Activated CD8-positive, alpha-beta memory T cell treated with anti-CD3 and anti-CD28 coated beads for 36 hours (primary cell): Measurements from ENCODE around the gene MXD1. TPM values are rescaled to one million over a fixed set of nuclear protein-coding genes. Genes with fewer than 3 reads are reported as not detected.

ENCODE experiments used
- CTCF ChIA-PET: fragments of 350-600 bp; sonication (Branson Sonifier 250); formaldehyde crosslinking; loops from one replicate; lab custom pipeline; 2021; ENCODE audit warnings: antibody characterized with exemption; lab: Charles Lee
- POLR2A ChIA-PET: fragments of 350-600 bp; sonication (Branson Sonifier 250); formaldehyde crosslinking; loops from one replicate; lab custom pipeline; 2021; ENCODE audit warnings: antibody characterized with exemption; lab: Charles Lee
- total RNA-seq, 2 experiments: library from RNA; stranded (reverse); gene quantifications; one replicate each; pipeline ENCODE4 v1.2.3, GENCODE V29; 2021

MXD1 gene
- total RNA-seq, 2 experiments from 2014 or later, result 5.7 to 6.4 TPM

DNA sequence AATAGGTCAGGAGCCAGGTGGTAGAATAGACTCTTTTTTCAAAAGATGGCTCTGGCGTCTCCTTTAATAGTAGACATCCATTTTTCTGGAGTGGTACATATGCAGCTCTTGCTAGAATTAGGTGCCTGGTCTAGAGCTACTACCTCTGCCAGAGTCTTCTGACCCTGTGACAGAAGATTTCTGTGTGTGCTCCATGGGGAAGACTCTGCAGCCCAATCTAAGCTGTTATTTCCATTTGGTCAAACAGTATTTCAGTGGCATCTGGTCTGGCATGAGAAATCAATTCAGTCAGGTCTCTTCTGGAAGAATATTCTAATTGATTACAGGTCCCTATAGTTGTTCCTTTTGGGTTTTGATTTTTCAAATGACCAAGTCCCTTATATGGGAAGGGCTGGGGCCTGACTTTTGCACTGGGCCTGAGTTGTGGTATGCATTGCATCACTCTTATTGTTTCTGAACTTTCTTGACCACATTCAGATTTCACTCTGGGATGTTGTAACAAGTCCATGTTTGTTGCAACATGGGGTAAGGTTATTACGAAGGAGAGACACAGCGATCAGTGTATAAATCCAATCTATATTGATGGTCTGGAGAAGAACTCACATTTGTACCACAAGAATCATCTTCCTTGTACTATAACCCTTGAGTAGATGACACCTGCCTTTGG lies 12.1 kb downstream of the MXD1 start:
- CTCF ChIA-PET, result interaction anchor here (0.6 kb wide), 1 partner anchor 133 kb away, joined by 4 read pairs; no protein-coding TSS in a partner anchor

DNA sequence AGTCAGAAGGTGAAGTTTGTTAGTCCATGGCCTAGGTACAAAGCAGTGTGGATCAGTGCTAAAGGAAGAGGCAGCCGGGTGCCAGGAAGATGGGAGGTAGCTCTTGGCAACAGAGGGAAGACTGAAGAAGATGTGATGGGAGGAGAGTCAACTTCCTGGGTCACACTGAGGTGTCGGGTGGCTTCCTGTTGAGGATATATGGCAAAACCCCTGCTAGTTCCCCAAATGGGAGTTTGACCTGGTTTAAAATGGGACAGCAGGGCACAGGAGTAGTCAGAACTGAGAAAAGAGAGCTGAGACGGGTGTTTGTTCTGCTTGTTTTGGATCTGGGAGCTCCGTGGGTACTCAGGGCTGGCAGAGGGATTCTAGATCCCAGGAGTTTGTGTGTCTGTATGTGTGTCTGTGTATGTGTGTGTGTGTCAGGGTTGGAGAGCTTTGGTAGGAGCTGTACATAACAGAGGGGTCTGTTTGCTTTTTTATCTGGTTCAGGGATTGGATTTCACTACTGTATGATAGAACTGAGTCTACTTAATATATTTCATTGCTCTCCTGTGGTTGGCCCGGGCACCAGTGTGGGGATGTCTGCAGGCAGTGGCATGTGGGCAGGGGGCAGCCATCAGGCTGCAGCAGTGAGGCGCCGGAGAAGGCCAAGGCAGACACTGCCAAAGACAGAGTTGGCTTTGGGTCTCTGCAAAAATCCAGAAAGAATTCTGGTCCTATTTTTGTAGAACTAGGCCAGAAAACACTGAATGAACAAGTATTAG lies 17.1 kb downstream of the MXD1 start:
- POLR2A ChIA-PET, result interaction anchor here (0.7 to 1.6 kb wide), 3 partner anchors 16 to 361 kb away, joined by 3 to 10 read pairs (median 6); partner anchors contain the start of gene MXD1
- CTCF ChIA-PET, result interaction anchor here (1.5 to 1.7 kb wide), 3 partner anchors 9 to 140 kb away, joined by 4 to 5 read pairs (median 4); partner anchors contain the start of gene MXD1

More for the DNA sequence above, 12.1 kb downstream of the MXD1 start:
- POLR2A ChIA-PET, result no interaction called here

GRCh38 chr2:69932596-69932922 lies 17.6 kb downstream of the MXD1 start:
- POLR2A ChIA-PET, result interaction anchor here (0.7 to 1.6 kb wide), 2 partner anchors 18 to 360 kb away, joined by 3 to 10 read pairs; partner anchors contain the start of gene MXD1
- CTCF ChIA-PET, result interaction anchor here (1.5 to 2.1 kb wide), 4 partner anchors 9 to 139 kb away, joined by 4 to 7 read pairs (median 4); partner anchors contain the start of gene MXD1

DNA sequence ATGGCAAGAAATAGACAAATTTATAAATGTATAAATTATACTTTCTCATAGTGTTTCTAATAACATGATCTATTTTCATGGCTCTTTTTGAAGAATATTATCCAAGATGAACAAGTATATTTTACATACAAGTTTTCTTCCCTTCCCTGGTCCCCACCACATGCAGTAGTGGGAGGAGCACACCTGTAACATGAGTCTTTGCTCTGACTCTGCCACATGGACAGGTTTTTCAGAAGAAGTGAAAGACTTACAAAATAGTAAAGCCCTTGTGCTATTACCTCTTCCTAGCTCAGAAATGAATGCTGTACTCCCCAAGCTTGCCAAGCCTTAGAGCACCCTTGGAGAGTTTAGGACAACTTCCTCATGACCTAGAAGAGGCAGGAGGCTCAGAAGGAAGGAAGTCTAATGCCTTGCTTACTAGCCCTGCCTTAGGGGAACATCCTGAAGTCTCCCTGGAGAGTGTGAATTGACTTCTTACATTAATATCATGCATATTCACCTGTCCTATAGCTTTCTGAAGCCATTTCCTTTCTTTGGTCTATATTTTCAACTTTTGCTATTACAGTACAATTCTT lies 18.4 kb downstream of the MXD1 start:
- ChIA-PET CTCF (interaction anchor here (1.4 to 2.1 kb wide), 5 partner anchors 9 to 209 kb away, joined by 3 to 7 read pairs (median 4); partner anchors contain the start of gene MXD1), POLR2A (interaction anchor here (1.0 to 1.1 kb wide), 2 partner anchors 13 to 191 kb away, joined by 3 to 4 read pairs; no protein-coding TSS in a partner anchor)

DNA sequence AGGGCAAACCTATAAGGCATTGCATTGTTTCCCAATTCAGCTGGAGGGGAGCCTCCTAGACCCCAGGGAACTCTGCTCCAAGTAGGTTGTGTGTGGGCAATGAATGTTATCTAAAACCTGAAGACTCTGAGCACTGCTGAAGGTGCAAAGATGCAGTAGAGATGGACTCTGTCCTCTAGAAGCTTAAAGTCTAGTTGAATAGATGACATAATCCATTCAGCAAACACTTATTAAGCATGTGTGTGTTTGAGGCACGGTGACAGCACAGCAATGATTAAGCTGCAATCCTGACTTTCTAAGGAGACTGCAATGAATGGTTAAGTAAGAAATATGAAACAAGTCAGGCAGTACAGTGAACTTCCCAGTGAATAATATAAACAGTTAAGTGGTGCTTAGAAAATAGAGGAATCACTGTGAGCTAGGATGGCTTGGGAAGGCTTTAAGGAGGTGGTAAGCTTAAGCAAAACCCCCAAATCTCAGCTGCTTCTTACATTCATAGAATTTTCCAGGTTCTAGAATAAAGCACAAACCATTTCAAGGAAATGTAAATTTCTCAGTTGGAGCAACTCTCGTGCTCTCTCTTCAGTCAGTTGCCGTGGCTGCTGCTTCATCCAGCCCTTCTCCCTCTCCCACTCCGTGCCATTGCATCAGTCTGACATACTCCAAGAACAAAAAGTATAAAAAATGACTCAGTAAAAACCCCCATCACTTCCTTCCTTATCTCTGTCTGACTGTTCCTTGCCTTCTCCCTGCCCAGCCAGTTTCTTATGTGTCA lies 19.1 kb downstream of the MXD1 start:
- ChIA-PET POLR2A (interaction anchor here (1.0 to 1.1 kb wide), 2 partner anchors 12 to 190 kb away, joined by 3 to 4 read pairs; no protein-coding TSS in a partner anchor), CTCF (interaction anchor here (0.9 to 2.1 kb wide), 5 partner anchors 10 to 208 kb away, joined by 3 to 7 read pairs (median 4); partner anchors contain the start of gene MXD1)

- CTCF ChIA-PET, result interaction anchor here (0.9 to 2.1 kb wide), 4 partner anchors 10 to 208 kb away, joined by 3 to 7 read pairs (median 4); no protein-coding TSS in a partner anchor
- POLR2A ChIA-PET, result interaction anchor here (0.6 to 1.1 kb wide), 2 partner anchors 12 to 364 kb away, joined by 4 read pairs; no protein-coding TSS in a partner anchor
These were observed 19.7 kb downstream of the MXD1 start for GRCh38 chr2:69934614-69934908.

- POLR2A ChIA-PET, result interaction anchor here (0.6 kb wide), 1 partner anchor 363 kb away, joined by 4 read pairs; no protein-coding TSS in a partner anchor
- CTCF ChIA-PET, result interaction anchor here (0.9 to 1.5 kb wide), 3 partner anchors 9 to 207 kb away, joined by 3 to 4 read pairs (median 3); no protein-coding TSS in a partner anchor
These were observed 20.1 kb downstream of the MXD1 start for GRCh38 chr2:69935011-69935410.

- CTCF ChIA-PET, result interaction anchor here (1.2 kb wide), 1 partner anchor 9 kb away, joined by 4 read pairs; no protein-coding TSS in a partner anchor
- POLR2A ChIA-PET, result no interaction called here
These were observed 22.0 kb downstream of the MXD1 start for GRCh38 chr2:69936906-69937305.

- POLR2A ChIA-PET, result interaction anchor here (0.6 kb wide), 1 partner anchor 295 kb away, joined by 3 read pairs; no protein-coding TSS in a partner anchor
- CTCF ChIA-PET, result no interaction called here
These were observed 23.1 kb downstream of the MXD1 start for GRCh38 chr2:69937968-69938367.

- ChIA-PET CTCF (no interaction called here), POLR2A (no interaction called here)
These were observed 24.8 kb downstream of the MXD1 start for GRCh38 chr2:69939722-69940121.

GRCh38 chr2:69940691-69941090 lies 25.8 kb downstream of the MXD1 start:
- CTCF ChIA-PET, result no interaction called here
- POLR2A ChIA-PET, result no interaction called here

DNA sequence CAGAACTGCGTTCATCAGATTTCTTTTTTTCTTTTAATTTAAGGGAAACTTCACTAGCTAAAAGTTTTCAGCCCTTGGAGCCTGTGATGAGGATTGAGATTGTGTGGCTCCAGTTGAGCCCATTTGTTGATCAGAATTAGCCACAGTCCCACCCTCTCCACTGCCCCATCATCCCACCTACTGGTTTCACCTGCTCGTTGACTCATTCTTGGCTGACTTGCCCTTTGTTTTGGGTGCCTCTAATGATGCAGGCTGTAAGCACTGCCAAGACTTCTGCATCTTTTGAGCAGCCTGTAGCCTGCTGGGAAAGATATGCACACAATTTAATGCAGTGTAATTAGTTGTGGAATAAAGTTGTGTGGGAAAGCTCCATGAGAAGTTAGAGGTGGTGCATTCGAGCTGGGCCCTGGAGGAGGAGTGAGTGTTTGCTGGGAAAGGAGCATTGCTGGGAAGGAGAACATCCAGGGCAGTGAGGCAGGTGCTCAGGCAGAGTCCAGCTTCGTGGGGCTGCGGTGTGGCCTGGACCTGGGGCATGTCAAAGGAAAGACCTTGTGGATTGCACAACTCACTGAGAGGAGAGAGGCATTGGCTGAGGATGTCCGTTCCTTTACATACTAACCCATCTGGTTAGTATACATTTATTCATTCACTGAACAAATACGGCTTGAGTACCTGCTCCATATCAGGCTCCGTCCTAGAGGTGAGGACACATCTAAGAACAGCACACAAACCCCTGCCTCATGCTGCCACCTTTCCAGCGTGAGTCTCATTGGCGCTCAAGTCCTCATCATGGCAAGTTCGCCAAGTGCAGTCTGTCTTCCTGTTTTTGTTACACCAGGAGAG lies 28.3 kb downstream of the MXD1 start:
- ChIA-PET CTCF (no interaction called here), POLR2A (no interaction called here)

- ChIA-PET POLR2A (no interaction called here), CTCF (interaction anchor here (1.0 kb wide), 1 partner anchor 10 kb away, joined by 4 read pairs; no protein-coding TSS in a partner anchor)
These were observed 29.1 kb downstream of the MXD1 start for GRCh38 chr2:69943843-69944525.

DNA sequence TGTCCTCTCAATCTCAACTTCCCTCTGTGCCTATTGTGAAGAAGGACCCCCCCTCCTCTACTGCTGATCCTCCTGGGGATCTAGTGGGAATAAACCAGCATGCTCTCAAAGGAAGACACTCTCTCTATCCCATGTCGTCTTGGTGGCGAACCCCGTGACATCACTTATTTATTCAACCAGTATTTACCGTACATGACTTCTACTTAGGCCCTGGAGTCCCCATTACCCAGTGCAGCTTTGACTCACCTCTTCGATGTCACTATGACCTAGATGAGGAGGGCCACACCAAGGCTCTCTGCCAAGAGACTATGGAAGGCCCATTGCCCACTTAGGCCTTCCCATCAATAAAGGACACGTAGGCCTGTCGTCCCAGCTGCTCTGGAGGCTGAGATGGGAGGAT lies 29.8 kb downstream of the MXD1 start:
- CTCF ChIA-PET, result interaction anchor here (0.5 to 1.0 kb wide), 2 partner anchors 11 to 711 kb away, joined by 3 to 4 read pairs; no protein-coding TSS in a partner anchor
- POLR2A ChIA-PET, result no interaction called here

DNA sequence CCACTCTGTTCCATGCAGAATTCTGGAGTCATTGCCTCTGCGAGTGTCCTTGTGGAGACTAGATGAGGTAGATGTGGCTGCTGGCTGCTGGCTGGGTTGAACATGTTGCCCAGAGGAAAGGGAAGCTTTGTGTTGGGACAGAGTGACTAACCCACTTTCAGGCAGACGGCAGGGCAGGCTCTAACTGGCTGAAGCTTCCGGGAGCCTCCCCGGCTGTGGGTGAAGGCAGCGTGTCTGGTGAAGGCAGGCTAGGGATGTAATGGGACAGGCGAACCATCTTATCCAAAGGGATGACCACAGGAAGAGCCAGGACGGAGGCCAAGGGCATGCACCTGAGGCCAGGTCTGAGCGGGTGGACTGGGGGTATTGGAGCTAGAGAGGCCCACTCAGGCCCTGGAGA lies 30.5 kb downstream of the MXD1 start:
- ChIA-PET CTCF (interaction anchor here (1.3 kb wide), 1 partner anchor 9 kb away, joined by 4 read pairs; no protein-coding TSS in a partner anchor), POLR2A (interaction anchor here (2.1 kb wide), 1 partner anchor 31 kb away, joined by 8 read pairs; the partner anchor contains the start of gene MXD1)

GRCh38 chr2:69945941-69946340 lies 31.0 kb downstream of the MXD1 start:
- CTCF ChIA-PET, result interaction anchor here (1.1 to 1.3 kb wide), 2 partner anchors 9 to 31 kb away, joined by 3 to 4 read pairs; partner anchors contain the start of gene MXD1
- POLR2A ChIA-PET, result interaction anchor here (1.0 to 2.1 kb wide), 3 partner anchors 12 to 123 kb away, joined by 3 to 8 read pairs (median 4); partner anchors contain the start of gene MXD1
